Measurements from ENCODE around the gene EZH1.

GRCh38 chr17:42744283-42744805 is 496 bp downstream of the EZH1 start:
- no peak for TF ChIP-seq POLR2A (IDR thresholded peaks at IDR 0.05)
- TF ChIP-seq CTCF (IDR thresholded peaks at IDR 0.05): no peak
